ENCODE results near the gene GSX2. TPM values are rescaled to one million over a fixed set of nuclear protein-coding genes. Genes with fewer than 3 reads are reported as not detected.
A peak's percentile ranks its signal among the peaks of the same experiment; 100 is the strongest.

Gene GSX2
- total RNA-seq, 1 experiment from 2014 or later, result not detected

DNA sequence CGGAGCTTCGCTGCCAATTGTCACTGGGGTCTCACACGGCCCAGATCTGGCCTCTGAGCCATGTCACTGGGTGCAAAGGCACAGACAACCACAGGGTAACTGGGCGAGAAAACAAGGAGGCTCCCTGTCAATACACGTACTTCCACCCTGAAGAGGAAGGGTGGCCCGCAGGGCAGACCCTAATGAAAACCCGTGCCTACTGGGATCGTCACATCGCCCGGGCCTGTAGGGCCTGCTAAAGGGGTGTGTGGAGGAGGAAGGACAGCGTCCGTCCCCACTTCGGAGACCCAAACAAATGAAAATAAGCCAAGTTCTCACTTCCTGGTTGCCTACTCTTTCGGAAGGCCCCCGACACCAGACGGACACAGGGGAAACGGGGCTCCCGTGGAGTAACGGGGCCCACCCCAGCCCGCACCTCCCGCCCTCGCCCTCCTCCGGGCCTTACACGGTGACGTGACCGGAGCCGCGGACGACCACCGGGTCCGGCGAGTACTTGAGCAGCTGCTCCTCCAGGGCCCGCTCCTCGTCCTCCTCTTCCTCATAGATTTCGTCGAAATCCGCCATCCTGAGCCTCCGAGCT, 36.1 kb upstream of the GSX2 start:
- no peaks in the 10 kb centered on the region for H3K36me3 Mint-ChIP-seq (ENCODE audit: insufficient read depth, unreplicated experiment)
- peak; percentile 41 to 45 for DNase-seq
- peaks cover 40% of the 10 kb centered on the region for H3K4me1 Mint-ChIP-seq (ENCODE audit: low read depth, unreplicated experiment)
- TF ChIP-seq, protein P1, sequence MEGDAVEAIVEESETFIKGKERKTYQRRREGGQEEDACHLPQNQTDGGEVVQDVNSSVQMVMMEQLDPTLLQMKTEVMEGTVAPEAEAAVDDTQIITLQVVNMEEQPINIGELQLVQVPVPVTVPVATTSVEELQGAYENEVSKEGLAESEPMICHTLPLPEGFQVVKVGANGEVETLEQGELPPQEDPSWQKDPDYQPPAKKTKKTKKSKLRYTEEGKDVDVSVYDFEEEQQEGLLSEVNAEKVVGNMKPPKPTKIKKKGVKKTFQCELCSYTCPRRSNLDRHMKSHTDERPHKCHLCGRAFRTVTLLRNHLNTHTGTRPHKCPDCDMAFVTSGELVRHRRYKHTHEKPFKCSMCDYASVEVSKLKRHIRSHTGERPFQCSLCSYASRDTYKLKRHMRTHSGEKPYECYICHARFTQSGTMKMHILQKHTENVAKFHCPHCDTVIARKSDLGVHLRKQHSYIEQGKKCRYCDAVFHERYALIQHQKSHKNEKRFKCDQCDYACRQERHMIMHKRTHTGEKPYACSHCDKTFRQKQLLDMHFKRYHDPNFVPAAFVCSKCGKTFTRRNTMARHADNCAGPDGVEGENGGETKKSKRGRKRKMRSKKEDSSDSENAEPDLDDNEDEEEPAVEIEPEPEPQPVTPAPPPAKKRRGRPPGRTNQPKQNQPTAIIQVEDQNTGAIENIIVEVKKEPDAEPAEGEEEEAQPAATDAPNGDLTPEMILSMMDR (IDR thresholded peaks at IDR 0.05; ENCODE audit: insufficient read depth in 1 of 2, low read depth in 1 of 2, low read length in 1 of 2, severe bottlenecking in 1 of 2, unreplicated experiment in 1 of 2), result no peak
- intact Hi-C loops (cut with micrococcal nuclease; ENCODE audit: unreplicated experiment), result loop anchor here (1.0 to 5.0 kb wide), 4 partner anchors 80 to 157 kb away; no protein-coding TSS in a partner anchor
- no peaks in the 10 kb centered on the region for H3K36me3 ChIP-seq (ENCODE audit: control insufficient read depth, insufficient read depth, low read length)
- CTCF ChIA-PET, result interaction anchor here (0.9 to 1.4 kb wide), 2 partner anchors 134 to 151 kb away, joined by 3 to 5 read pairs; no protein-coding TSS in a partner anchor
- no peaks in the 10 kb centered on the region for H3K27me3 ChIP-seq (replicated peaks; ENCODE audit: control insufficient read depth, insufficient read depth, low read length)
- H3K4me3 Mint-ChIP-seq (ENCODE audit: unreplicated experiment), result peak overlapping the region; percentile 89
- H3K4me1 ChIP-seq, result peaks cover 25% of the 10 kb centered on the region
- peak overlapping the region; percentile 20 for H3K27ac Mint-ChIP-seq (ENCODE audit: unreplicated experiment)
- H3K4me3 ChIP-seq (ENCODE audit: low read depth, low read length), result peak overlapping the region; percentile 92
- no peaks in the 10 kb centered on the region for H3K27me3 Mint-ChIP-seq (ENCODE audit: insufficient read depth, unreplicated experiment)
- POLR2A ChIA-PET, result interaction anchor here (0.5 kb wide), 1 partner anchor 10 kb away, joined by 4 read pairs; no protein-coding TSS in a partner anchor
- no peaks in the 10 kb centered on the region for H3K9me3 ChIP-seq
- no TSS peak for BruUV-seq (replicated peaks)
- no peaks in the 10 kb centered on the region for H3K9me3 Mint-ChIP-seq (ENCODE audit: unreplicated experiment)

GRCh38 chr4:54064317-54065111, 35.4 kb upstream of the GSX2 start, which contains the start of gene CHIC2:
Gene CHIC2, minus strand, starts transcription at chr4:54064605. Its CDS starts 305 bp downstream, at chr4:54064300.
- peak within 1 kb of the TSS; percentile 20 for H3K27ac Mint-ChIP-seq (ENCODE audit: unreplicated experiment)
- no peaks in the 10 kb centered on the region for H3K36me3 Mint-ChIP-seq (ENCODE audit: insufficient read depth, unreplicated experiment)
- Histone ChIP-seq H3K36me3 (ENCODE audit: control insufficient read depth, insufficient read depth, low read length) (no peaks in the 10 kb centered on the region), H3K9me3 (no peaks in the 10 kb centered on the region), H3K27me3 (replicated peaks; ENCODE audit: control insufficient read depth, insufficient read depth, low read length) (no peaks in the 10 kb centered on the region), H3K4me1 (peaks cover 25% of the 10 kb centered on the region), H3K4me3 (ENCODE audit: low read depth, low read length) (peak within 1 kb of the TSS; percentile 92)
- H3K4me3 Mint-ChIP-seq (ENCODE audit: unreplicated experiment), result peak within 1 kb of the TSS; percentile 89
- ChIA-PET POLR2A (no interaction called here), CTCF (interaction anchor here (0.6 kb wide), 1 partner anchor 80 kb away, joined by 3 read pairs; no protein-coding TSS in a partner anchor)
- H3K9me3 Mint-ChIP-seq (ENCODE audit: unreplicated experiment), result no peaks in the 10 kb centered on the region
- no TSS peak for BruUV-seq (replicated peaks)
- peaks cover 40% of the 10 kb centered on the region for H3K4me1 Mint-ChIP-seq (ENCODE audit: low read depth, unreplicated experiment)
- H3K27me3 Mint-ChIP-seq (ENCODE audit: insufficient read depth, unreplicated experiment), result no peaks in the 10 kb centered on the region
- DNase-seq, result peak; percentile 94 to 96
- TF ChIP-seq, protein P1 (IDR thresholded peaks at IDR 0.05; ENCODE audit: insufficient read depth in 1 of 2, low read depth in 1 of 2, low read length in 1 of 2, severe bottlenecking in 1 of 2, unreplicated experiment in 1 of 2), result no peak
- intact Hi-C loops (cut with micrococcal nuclease; ENCODE audit: unreplicated experiment), result loop anchor here (1.0 to 5.0 kb wide), 3 partner anchors 80 to 157 kb away; no protein-coding TSS in a partner anchor

All from Caco-2 (cell line).